HEK293 (cell line): ENCODE data around the gene KLLN.

Experiments
- CTCF ChIA-PET: fragments of 350-600 bp; formaldehyde crosslinking; extraction: SDS; loops from one replicate; lab custom pipeline; 2021; ENCODE audit warnings: antibody characterized with exemption; lab: Yijun Ruan, JAX
- POLR2A ChIA-PET: fragments of 300-600 bp; formaldehyde crosslinking; extraction: SDS; loops from one replicate; lab custom pipeline; 2020; ENCODE audit warnings: antibody characterized with exemption, inconsistent platforms; lab: Yijun Ruan, JAX
- H3K27ac ChIP-seq: fragments of 200-500 bp; sonication (Bioruptor generic); 2 replicates; pipeline ENCODE4 v1.5.1; 2014; ENCODE audit warnings: low read depth, low read length, control low read depth, inconsistent platforms; ENCODE audit errors: extremely low read depth
- H3K36me3 ChIP-seq, 2 experiments: fragments of 200-500 bp in 1 of 2; sonication (Bioruptor generic) in 1 of 2; 1 replicate in 1 of 2; 2 replicates in 1 of 2; pipeline ENCODE4 v1.5.1; 2014 to 2017; ENCODE audit warnings: inconsistent platforms in 2 of 2, low read length in 2 of 2; ENCODE audit not compliant: control insufficient read depth in 2 of 2, insufficient read depth in 1 of 2
- H3K4me1 ChIP-seq: fragments of 200-500 bp; sonication (Bioruptor generic); 2 replicates; pipeline ENCODE4 v1.5.1; 2014; ENCODE audit warnings: mild to moderate bottlenecking, low read length, inconsistent platforms; ENCODE audit not compliant: control insufficient read depth, insufficient read depth
- H3K4me3 ChIP-seq: 2 replicates; pipeline ENCODE4 v1.5.1; 2011; ENCODE audit warnings: low read depth, mild to moderate bottlenecking, control low read depth, low read length, moderate library complexity
- H3K9me3 ChIP-seq: fragments of 200-500 bp; sonication (Bioruptor generic); 2 replicates; pipeline ENCODE4 v1.5.1; 2014; ENCODE audit warnings: low read depth, low read length, inconsistent platforms; ENCODE audit not compliant: control insufficient read depth, insufficient read depth
- IKZF3 ChIP-seq: fragments of 450-650 bp; IDR thresholded peaks from 2 replicates; pipeline ENCODE4 v1.5.0; 2018; ENCODE audit warnings: missing biosample characterization, mild to moderate bottlenecking, missing genetic modification characterization, moderate library complexity
- KLF8 ChIP-seq: fragments of 450-650 bp; formaldehyde crosslinking; IDR thresholded peaks from 2 replicates; pipeline ENCODE4 v1.5.1; 2016; ENCODE audit warnings: missing biosample characterization, missing genetic modification characterization
- SETDB1 ChIP-seq: IDR thresholded peaks from one replicate; pipeline ENCODE4 v1.6.1; 2017; ENCODE audit warnings: mild to moderate bottlenecking, low read length, moderate library complexity, mixed read lengths; ENCODE audit not compliant: insufficient read length
- ZBTB17 ChIP-seq: fragments of 450-650 bp; formaldehyde crosslinking; IDR thresholded peaks from 2 replicates; pipeline ENCODE4 v1.5.1; 2016; ENCODE audit warnings: missing biosample characterization, missing genetic modification characterization
- ZEB2 ChIP-seq: fragments of 450-650 bp; formaldehyde crosslinking; IDR thresholded peaks from 2 replicates; pipeline ENCODE4 v1.5.1; 2016; ENCODE audit warnings: missing biosample characterization, missing genetic modification characterization
- ZFHX2 ChIP-seq: fragments of 450-650 bp; formaldehyde crosslinking; conservative IDR thresholded peaks from 2 replicates; pipeline ENCODE4 v1.5.1; 2016; ENCODE audit warnings: missing biosample characterization, missing genetic modification characterization
- ZFP37 ChIP-seq: fragments of 450-650 bp; formaldehyde crosslinking; IDR thresholded peaks from 2 replicates; pipeline ENCODE4 v1.5.1; 2016; ENCODE audit warnings: missing biosample characterization, missing genetic modification characterization
- ZNF16 ChIP-seq: fragments of 450-650 bp; formaldehyde crosslinking; IDR thresholded peaks from 2 replicates; pipeline ENCODE4 v1.5.1; 2016; ENCODE audit warnings: low read depth, missing biosample characterization, missing genetic modification characterization
- ZNF239 ChIP-seq: fragments of 450-650 bp; formaldehyde crosslinking; IDR thresholded peaks from 2 replicates; pipeline ENCODE4 v1.5.1; 2016; ENCODE audit warnings: missing biosample characterization, missing genetic modification characterization
- ZNF248 ChIP-seq: fragments of 450-650 bp; formaldehyde crosslinking; IDR thresholded peaks from 2 replicates; pipeline ENCODE4 v1.5.1; 2017; ENCODE audit warnings: missing biosample characterization, missing genetic modification characterization
- ZNF335 ChIP-seq: fragments of 450-650 bp; formaldehyde crosslinking; conservative IDR thresholded peaks from 2 replicates; pipeline ENCODE4 v1.5.1; 2016; ENCODE audit warnings: missing biosample characterization, missing genetic modification characterization
- ZNF341 ChIP-seq: fragments of 450-650 bp; formaldehyde crosslinking; IDR thresholded peaks from 2 replicates; pipeline ENCODE4; 2016; ENCODE audit warnings: low read depth, missing biosample characterization, missing genetic modification characterization
- ZNF354C ChIP-seq: fragments of 450-650 bp; formaldehyde crosslinking; IDR thresholded peaks from 2 replicates; pipeline ENCODE4 v1.5.1; 2016; ENCODE audit warnings: missing biosample characterization, missing genetic modification characterization, low read depth, borderline replicate concordance
- ZNF585B ChIP-seq: fragments of 450-650 bp; formaldehyde crosslinking; IDR thresholded peaks from 2 replicates; pipeline ENCODE4 v1.5.1; 2016; ENCODE audit warnings: missing biosample characterization, missing genetic modification characterization
- ZNF664 ChIP-seq: fragments of 450-650 bp; formaldehyde crosslinking; IDR thresholded peaks from 2 replicates; pipeline ENCODE4 v1.5.1; 2016; ENCODE audit warnings: missing biosample characterization, missing genetic modification characterization
- ZNF701 ChIP-seq: fragments of 450-650 bp; formaldehyde crosslinking; IDR thresholded peaks from 2 replicates; pipeline ENCODE4 v1.5.1; 2016; ENCODE audit warnings: missing biosample characterization, missing genetic modification characterization
- ZNF747 ChIP-seq: fragments of 450-650 bp; formaldehyde crosslinking; IDR thresholded peaks from 2 replicates; pipeline ENCODE4 v1.5.1; 2016; ENCODE audit warnings: missing biosample characterization, missing genetic modification characterization
- ZNF76 ChIP-seq: fragments of 450-650 bp; formaldehyde crosslinking; IDR thresholded peaks from 2 replicates; pipeline ENCODE4; 2016; ENCODE audit warnings: low read depth, missing biosample characterization, missing genetic modification characterization, borderline replicate concordance
- ZNF791 ChIP-seq: fragments of 450-650 bp; formaldehyde crosslinking; IDR thresholded peaks from 2 replicates; pipeline ENCODE4 v1.5.1; 2016; ENCODE audit warnings: missing biosample characterization, missing genetic modification characterization
- ZNF843 ChIP-seq: fragments of 450-650 bp; formaldehyde crosslinking; IDR thresholded peaks from 2 replicates; pipeline ENCODE4 v1.5.1; 2016; ENCODE audit warnings: missing biosample characterization, missing genetic modification characterization
- TF ChIP-seq, protein P1 (sequence below): fragments of 450-650 bp; formaldehyde crosslinking; IDR thresholded peaks from 2 replicates; pipeline ENCODE4; 2016; ENCODE audit warnings: missing biosample characterization, missing genetic modification characterization
- TF ChIP-seq, protein P2 (sequence below): fragments of 450-650 bp; formaldehyde crosslinking; IDR thresholded peaks from 2 replicates; pipeline ENCODE4 v1.5.1; 2016; ENCODE audit warnings: missing biosample characterization, missing genetic modification characterization
- TF ChIP-seq, protein P3 (sequence below): fragments of 450-650 bp; formaldehyde crosslinking; IDR thresholded peaks from 2 replicates; pipeline ENCODE4 v1.5.1; 2016; ENCODE audit warnings: missing biosample characterization, missing genetic modification characterization
- TF ChIP-seq, protein P4 (sequence below): fragments of 450-650 bp; formaldehyde crosslinking; IDR thresholded peaks from 2 replicates; pipeline ENCODE4 v1.5.1; 2016; ENCODE audit warnings: missing biosample characterization, missing genetic modification characterization
- TF ChIP-seq, protein P5 (sequence below): fragments of 450-650 bp; formaldehyde crosslinking; IDR thresholded peaks from 2 replicates; pipeline ENCODE4 v1.5.1; 2017; ENCODE audit warnings: missing biosample characterization, missing genetic modification characterization
- TF ChIP-seq, protein P6 (sequence below): fragments of 450-650 bp; formaldehyde crosslinking; IDR thresholded peaks from 2 replicates; pipeline ENCODE4 v1.5.1; 2017; ENCODE audit warnings: missing biosample characterization, missing genetic modification characterization

The KLLN gene

DNA sequence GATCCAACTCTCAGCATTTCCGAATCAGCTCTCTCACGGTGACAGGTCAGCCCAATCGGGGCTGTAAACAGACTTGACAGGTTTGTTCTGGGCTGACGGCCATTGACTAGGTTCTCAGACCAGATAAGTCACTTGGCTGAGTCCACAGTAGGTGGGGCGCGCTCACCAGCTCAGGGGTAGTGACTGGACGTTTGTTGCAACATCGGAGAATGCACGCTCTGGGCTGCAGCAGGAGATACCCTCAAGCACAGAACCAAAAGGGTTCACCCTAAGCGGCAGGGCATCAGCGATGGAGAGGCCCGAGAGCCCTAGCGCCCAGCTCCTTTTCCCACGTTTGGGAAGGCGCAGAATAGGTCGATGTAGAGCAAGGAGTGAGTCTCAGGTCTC, 1.8 kb downstream of the KLLN start:
- Histone ChIP-seq H3K27ac (peak overlapping the region; percentile 99), H3K36me3 (no peaks in the 10 kb centered on the region), H3K9me3 (no peaks in the 10 kb centered on the region), H3K4me3 (peak overlapping the region; percentile 60), H3K4me1 (peaks cover 12% of the 10 kb centered on the region; the same call in 1 of the 2 replicates)
- TF ChIP-seq ZBTB17 (tag by site-specific recombination) (peak; percentile 50), ZNF791 (tag by site-specific recombination) (no peak), ZNF354C (tag by site-specific recombination) (no peak), ZEB2 (tag by site-specific recombination) (no peak), ZFP37 (tag by site-specific recombination) (no peak), ZFHX2 (no peak), ZNF76 (tag by site-specific recombination) (no peak), KLF8 (tag by site-specific recombination) (no peak), ZNF248 (tag by site-specific recombination) (no peak), SETDB1 (peak; percentile 4), ZNF701 (no peak), ZNF239 (no peak)
- TF ChIP-seq, protein P1, sequence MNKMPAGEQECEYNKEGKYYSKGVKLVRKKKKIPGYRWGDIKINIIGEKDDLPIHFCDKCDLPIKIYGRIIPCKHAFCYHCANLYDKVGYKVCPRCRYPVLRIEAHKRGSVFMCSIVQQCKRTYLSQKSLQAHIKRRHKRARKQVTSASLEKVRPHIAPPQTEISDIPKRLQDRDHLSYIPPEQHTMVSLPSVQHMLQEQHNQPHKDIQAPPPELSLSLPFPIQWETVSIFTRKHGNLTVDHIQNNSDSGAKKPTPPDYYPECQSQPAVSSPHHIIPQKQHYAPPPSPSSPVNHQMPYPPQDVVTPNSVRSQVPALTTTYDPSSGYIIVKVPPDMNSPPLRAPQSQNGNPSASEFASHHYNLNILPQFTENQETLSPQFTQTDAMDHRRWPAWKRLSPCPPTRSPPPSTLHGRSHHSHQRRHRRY (tag by site-specific recombination): no peak
- TF ChIP-seq, protein P2, sequence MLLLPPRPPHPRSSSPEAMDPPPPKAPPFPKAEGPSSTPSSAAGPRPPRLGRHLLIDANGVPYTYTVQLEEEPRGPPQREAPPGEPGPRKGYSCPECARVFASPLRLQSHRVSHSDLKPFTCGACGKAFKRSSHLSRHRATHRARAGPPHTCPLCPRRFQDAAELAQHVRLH: no peak
- ChIA-PET CTCF (interaction anchor here (0.6 to 1.6 kb wide), 6 partner anchors 9 to 946 kb away, joined by 3 to 11 read pairs (median 4); no protein-coding TSS in a partner anchor), POLR2A (interaction anchor here (0.6 to 2.9 kb wide), 12 partner anchors 9 to 528 kb away, joined by 3 to 30 read pairs (median 4); partner anchors contain the start of gene ATAD1)

DNA sequence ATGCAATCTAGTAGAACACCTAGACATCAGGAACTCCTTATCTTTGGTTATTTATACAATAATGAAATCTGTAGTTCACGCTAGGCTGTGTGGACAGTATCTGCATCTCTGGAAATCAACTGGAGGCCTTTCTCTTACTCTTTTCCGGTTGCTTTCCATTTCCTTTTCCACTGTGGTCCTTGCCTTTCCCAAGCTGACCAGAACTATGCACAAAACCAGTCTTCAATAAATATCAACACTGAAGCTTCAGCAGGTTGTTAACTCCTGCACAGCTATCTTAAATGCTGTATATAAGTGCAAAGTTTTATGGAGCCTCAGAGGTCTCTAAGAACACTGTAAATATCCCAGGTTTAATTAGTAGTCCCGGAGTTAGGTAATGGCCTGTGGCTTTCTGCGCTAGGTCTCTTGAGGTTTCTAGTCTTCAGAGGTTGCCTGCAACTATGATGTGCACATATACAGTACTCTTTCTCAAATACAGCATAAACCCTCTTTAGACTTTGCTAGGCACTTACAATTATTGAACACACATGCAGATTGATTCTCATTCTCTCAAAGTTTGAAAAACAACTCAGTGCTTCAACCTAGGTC, 2.4 kb downstream of the KLLN start:
- ChIA-PET CTCF (interaction anchor here (0.6 to 1.6 kb wide), 7 partner anchors 11 to 946 kb away, joined by 3 to 11 read pairs (median 3); no protein-coding TSS in a partner anchor), POLR2A (interaction anchor here (0.6 to 2.9 kb wide), 4 partner anchors 15 to 253 kb away, joined by 4 to 29 read pairs (median 5); no protein-coding TSS in a partner anchor)
- H3K4me3 ChIP-seq: no peak overlapping the region
- H3K4me1 ChIP-seq: peaks cover 12% of the 10 kb centered on the region; the same call in 1 of the 2 replicates
- no peaks in the 10 kb centered on the region for H3K9me3 ChIP-seq
- no peaks in the 10 kb centered on the region for H3K36me3 ChIP-seq
- peak overlapping the region; percentile 99 for H3K27ac ChIP-seq
- TF ChIP-seq, protein P3, sequence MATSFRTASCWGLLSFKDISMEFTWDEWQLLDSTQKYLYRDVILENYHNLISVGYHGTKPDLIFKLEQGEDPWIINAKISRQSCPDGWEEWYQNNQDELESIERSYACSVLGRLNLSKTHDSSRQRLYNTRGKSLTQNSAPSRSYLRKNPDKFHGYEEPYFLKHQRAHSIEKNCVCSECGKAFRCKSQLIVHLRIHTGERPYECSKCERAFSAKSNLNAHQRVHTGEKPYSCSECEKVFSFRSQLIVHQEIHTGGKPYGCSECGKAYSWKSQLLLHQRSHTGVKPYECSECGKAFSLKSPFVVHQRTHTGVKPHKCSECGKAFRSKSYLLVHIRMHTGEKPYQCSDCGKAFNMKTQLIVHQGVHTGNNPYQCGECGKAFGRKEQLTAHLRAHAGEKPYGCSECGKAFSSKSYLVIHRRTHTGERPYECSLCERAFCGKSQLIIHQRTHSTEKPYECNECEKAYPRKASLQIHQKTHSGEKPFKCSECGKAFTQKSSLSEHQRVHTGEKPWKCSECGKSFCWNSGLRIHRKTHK (tag by site-specific recombination): no peak
- TF ChIP-seq, protein P2: peak; percentile 5; the same call in 1 of the 2 replicates
- TF ChIP-seq IKZF3 (tag by site-specific recombination): peak; percentile 54
- TF ChIP-seq, protein P4, sequence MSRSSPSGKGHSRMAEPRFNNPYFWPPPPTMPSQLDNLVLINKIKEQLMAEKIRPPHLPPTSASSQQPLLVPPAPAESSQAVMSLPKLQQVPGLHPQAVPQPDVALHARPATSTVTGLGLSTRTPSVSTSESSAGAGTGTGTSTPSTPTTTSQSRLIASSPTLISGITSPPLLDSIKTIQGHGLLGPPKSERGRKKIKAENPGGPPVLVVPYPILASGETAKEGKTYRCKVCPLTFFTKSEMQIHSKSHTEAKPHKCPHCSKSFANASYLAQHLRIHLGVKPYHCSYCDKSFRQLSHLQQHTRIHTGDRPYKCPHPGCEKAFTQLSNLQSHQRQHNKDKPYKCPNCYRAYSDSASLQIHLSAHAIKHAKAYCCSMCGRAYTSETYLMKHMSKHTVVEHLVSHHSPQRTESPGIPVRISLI (tag by site-specific recombination): no peak
- TF ChIP-seq ZNF335 (tag by site-specific recombination): 0 out of 2 replicates have a peak, but pooled peaks have one; percentile 21
- 0 out of 2 replicates have a peak, but pooled peaks have one; percentile 21 for TF ChIP-seq ZNF843 (tag by site-specific recombination)
- TF ChIP-seq ZNF354C (tag by site-specific recombination): no peak
- TF ChIP-seq ZNF664 (tag by site-specific recombination): 0 out of 2 replicates have a peak, but pooled peaks have one; percentile 3
- TF ChIP-seq ZNF747 (tag by site-specific recombination): no peak
- TF ChIP-seq ZNF341 (tag by site-specific recombination): peak; percentile 5; the same call in 1 of the 2 replicates
- no peak for TF ChIP-seq ZNF16
- TF ChIP-seq ZNF585B (tag by site-specific recombination): no peak
- TF ChIP-seq, protein P5, sequence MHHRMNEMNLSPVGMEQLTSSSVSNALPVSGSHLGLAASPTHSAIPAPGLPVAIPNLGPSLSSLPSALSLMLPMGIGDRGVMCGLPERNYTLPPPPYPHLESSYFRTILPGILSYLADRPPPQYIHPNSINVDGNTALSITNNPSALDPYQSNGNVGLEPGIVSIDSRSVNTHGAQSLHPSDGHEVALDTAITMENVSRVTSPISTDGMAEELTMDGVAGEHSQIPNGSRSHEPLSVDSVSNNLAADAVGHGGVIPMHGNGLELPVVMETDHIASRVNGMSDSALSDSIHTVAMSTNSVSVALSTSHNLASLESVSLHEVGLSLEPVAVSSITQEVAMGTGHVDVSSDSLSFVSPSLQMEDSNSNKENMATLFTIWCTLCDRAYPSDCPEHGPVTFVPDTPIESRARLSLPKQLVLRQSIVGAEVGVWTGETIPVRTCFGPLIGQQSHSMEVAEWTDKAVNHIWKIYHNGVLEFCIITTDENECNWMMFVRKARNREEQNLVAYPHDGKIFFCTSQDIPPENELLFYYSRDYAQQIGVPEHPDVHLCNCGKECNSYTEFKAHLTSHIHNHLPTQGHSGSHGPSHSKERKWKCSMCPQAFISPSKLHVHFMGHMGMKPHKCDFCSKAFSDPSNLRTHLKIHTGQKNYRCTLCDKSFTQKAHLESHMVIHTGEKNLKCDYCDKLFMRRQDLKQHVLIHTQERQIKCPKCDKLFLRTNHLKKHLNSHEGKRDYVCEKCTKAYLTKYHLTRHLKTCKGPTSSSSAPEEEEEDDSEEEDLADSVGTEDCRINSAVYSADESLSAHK (tag by site-specific recombination): 0 out of 2 replicates have a peak, but pooled peaks have one; percentile 10
- TF ChIP-seq, protein P6, sequence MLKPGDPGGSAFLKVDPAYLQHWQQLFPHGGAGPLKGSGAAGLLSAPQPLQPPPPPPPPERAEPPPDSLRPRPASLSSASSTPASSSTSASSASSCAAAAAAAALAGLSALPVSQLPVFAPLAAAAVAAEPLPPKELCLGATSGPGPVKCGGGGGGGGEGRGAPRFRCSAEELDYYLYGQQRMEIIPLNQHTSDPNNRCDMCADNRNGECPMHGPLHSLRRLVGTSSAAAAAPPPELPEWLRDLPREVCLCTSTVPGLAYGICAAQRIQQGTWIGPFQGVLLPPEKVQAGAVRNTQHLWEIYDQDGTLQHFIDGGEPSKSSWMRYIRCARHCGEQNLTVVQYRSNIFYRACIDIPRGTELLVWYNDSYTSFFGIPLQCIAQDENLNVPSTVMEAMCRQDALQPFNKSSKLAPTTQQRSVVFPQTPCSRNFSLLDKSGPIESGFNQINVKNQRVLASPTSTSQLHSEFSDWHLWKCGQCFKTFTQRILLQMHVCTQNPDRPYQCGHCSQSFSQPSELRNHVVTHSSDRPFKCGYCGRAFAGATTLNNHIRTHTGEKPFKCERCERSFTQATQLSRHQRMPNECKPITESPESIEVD (tag by site-specific recombination): peak; percentile 44; the same call in 1 of the 2 replicates
